ENCODE measurements around the gene PPARG.

Gene PPARG

GRCh38 chr3:12316253-12316652 is 27.4 kb downstream of the PPARG start:
- no peak for FAIRE-seq

- no peak for FAIRE-seq
These were observed 28.0 kb downstream of the PPARG start for GRCh38 chr3:12316729-12317351.

DNA sequence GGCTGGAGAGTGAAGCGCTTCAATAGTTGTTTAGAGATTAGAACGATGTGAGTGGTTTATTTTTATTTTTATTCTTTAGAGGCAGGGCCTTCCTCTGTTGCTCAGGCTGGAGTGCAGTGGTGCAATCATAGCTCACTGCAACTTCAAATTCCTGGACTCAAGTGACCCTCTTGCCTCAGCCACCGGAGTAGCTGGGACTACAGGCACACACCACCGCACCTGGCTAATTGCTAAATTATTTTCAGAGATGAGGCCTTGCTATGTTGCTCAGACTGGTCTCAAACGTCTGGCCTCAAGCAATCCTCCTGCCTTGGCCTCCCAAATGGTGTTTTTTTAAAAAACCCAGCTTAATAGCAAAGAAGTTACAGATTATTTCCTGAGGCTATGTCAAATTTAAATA is 29.0 kb downstream of the PPARG start:
- FAIRE-seq, result no peak

DNA sequence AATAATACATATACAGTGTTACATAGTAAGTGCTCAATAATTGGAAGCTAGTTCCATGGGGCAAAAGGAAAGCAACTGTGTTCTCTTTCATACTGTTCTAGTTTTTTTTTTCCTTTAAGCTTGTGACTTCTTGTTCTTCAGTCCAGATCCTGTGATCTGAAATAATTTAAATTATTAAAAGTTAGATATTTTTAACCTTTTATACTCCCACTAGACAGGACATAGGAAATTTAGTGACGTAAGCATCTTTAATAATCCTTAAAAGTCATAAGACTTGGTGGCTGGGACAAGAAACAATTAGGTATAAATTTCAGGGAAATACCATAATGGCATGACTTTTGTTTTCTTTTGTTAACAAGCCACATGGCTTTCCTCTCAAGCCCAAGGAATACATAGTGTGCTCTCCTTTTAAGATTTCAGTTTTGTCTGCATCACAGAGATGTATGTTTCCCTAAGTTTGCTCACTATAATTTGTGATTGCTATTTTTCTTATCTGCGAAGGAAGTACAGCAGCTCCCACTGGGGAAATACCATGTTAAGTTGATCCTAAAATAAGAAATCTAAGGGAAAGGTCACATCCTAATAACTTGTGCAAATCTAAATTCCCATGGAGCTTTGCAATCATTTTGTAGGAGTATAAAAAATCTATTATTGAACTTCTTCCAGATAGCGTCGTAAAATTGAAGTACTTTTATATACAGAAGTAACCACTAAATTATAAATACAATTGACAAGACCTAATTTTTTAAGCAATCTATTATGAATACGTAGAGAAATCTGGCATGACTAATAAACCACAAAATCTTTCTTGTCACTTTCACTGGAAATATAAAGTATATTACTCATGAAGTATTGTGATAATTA is 30.1 kb downstream of the PPARG start:
- no peak for FAIRE-seq

DNA sequence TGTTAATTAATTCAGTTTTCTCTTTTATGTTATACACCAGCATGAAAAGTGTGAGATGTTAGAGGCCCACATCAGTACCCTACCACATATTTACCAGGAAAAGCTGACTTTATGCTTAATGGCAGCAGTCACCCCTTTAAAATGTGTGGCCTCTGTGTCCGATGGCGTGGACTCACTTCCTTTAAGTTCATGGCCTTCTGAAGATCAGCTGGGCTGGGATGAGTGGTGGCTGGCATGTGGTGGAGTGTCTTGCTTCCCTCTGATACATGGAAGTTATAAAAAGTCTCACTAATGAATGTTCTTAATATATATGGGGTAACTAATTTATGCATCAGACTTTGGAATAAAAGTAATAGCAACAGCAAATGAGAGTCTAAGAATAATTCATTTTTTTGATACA is 32.1 kb downstream of the PPARG start:
- no peak for FAIRE-seq

DNA sequence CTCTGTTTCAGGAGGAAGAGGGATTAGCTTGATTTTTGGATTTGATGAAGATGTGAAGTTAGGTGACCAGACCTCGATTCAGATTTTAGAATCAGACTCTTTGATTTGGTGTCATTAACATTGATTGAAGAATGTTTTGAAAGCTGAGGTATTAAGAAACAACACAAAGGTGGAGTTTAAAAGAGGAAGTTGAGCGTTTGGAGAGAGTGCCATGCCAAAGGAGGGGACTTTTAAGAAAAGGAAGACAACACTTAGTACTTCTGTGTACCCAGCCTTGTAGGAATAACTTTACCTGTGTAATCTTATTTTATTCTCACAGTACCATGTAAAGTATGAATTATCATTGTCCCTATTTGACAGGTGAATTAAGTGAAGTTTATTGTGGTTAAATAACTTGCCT is 34.4 kb downstream of the PPARG start:
- no peak for FAIRE-seq

GRCh38 chr3:12325586-12326515 is 37.0 kb downstream of the PPARG start:
- no peak for FAIRE-seq

- no peak for FAIRE-seq
These were observed 38.2 kb downstream of the PPARG start for GRCh38 chr3:12327021-12327420.

DNA sequence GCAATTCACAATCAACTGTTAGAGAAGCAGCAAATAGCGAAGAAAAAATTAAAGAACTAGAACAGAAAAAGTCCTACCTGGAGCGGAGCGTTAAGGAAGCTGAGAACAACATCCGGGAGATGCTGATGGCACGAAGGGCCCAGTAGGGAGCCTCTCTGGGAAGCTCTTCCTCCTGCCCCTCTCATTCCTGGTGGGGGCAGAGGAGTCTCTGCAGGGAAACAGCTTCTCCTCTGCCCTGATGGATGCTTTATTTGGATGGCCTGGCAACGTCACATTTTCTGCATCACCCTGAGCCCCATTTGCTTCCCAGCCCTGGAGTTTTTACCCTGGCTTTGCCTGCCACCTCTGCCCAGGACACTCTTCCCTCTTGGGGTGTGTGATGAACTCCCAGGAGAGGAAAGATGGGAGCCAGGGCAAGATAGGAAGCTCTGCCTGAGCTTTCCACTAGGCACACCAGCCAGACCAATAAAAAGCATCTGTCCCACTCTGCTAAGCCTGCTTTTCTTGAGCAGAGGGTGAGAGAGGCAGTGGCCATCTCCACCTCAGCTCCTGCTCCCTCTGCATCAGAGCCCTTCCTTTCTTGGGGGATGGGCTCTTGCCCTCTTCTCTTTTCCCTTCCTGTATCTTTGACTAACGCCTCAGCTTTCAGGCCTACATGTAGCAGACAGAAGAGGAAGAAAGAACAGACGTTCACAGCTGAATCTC is 39.4 kb downstream of the PPARG start:
- FAIRE-seq, result no peak

DNA sequence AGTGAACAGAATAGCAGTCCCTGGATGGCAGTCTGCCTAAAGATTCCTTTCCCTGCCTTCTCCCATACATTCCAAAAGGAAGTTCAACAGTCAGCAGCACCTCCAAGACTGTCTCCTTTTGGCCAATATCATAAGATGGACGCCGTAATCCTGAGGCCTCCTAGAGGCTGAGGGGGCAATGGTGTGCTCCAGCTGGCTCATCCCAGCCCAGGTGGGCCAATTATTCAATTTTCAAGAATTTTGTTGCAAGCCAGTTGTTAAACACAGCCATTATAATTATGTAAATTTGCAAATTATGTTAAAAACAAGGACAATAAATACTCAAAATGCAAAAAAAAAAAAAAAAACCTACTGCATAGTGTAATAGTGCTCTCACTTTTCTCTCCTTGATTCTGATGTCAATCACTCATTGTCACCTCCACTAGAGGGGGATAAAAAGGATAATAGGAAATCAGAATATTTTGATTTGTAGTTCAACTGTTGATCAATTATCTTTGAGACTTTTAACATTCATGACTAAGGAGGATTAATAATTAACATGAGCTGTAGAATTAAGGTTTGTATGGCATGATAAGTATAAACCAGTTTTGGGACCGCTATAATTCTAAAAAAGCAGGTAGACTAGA is 40.1 kb downstream of the PPARG start:
- FAIRE-seq, result no peak

- FAIRE-seq, result no peak
These were observed 45.9 kb downstream of the PPARG start for GRCh38 chr3:12334786-12335185.

DNA sequence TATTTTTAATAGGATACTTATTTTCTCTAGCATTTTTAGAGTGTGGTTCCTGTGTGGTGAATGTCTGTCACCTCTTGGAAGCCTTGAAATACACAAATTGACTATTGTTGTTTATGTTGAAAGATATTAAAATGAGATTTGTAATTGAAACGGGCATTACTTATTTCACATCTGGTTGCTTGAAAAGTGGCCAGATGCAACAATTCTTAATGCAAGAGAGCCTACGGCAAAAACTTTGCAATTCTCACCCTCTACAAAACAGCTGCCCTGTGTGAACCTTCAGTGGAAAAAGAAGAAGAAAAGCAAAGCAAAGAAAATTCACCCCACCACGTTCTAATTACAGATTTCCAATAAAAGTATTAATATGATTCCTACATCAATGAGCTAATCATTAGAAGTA is 46.6 kb downstream of the PPARG start:
- FAIRE-seq, result no peak

DNA sequence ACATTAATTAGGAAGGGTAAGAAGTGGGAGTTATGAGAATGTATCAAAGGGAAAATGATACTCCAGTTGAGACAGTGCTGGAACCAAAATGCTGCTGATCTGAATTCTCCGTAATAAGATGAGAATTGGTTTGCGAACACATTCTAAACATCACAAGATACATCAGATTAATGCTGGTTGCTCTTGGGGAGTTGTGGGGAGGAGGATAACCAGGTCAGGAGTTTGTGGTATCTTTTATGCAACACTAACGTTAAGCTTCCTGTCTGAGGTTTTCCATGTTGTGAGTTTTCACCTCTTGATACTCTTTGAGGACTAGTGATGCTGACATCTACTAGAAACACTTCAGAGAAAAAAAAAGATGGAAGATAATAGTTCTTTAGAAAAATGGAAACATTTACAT is 47.2 kb downstream of the PPARG start:
- no peak for FAIRE-seq

DNA sequence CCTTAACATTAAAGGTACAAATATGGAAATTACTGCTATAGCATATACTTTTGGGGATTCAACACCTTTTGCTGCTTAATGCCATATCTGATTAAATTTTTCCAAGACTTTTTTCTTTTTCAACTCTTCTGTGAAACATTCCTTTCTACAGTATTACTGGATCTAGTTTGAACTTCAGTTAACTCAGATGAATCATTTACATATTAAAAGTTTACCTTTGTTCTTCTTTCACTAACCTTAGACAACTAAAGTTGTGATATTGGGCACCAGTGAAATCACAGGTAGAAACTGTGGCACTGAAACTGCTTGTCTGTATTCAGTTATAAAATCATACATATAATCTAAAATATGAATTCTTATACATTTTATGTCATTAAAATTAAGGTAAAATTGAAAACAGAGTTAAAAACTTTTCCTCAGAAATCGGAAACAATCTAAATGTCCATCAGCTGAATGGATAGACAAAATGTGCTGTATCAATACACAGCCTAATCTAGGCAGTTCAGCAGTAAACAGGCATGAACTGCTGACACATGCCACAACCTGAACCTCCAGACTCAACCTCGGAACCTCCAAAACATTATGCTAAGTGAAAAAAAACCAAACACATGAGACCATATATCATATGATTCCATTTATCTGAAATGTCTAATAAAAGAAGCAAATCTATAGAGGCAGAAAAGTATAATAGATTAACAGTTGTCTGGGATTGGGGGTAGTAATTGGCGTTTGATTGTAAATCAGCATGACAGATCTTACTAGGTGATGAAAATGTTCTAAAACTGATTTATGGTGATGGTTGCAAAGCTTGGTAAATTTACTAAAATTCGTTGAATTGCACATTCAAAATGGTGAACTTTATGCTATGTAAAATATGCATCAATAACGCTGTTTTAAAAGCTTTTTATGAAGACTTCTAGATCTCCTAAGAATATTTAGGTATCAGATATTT is 50.0 kb downstream of the PPARG start:
- FAIRE-seq, result no peak

DNA sequence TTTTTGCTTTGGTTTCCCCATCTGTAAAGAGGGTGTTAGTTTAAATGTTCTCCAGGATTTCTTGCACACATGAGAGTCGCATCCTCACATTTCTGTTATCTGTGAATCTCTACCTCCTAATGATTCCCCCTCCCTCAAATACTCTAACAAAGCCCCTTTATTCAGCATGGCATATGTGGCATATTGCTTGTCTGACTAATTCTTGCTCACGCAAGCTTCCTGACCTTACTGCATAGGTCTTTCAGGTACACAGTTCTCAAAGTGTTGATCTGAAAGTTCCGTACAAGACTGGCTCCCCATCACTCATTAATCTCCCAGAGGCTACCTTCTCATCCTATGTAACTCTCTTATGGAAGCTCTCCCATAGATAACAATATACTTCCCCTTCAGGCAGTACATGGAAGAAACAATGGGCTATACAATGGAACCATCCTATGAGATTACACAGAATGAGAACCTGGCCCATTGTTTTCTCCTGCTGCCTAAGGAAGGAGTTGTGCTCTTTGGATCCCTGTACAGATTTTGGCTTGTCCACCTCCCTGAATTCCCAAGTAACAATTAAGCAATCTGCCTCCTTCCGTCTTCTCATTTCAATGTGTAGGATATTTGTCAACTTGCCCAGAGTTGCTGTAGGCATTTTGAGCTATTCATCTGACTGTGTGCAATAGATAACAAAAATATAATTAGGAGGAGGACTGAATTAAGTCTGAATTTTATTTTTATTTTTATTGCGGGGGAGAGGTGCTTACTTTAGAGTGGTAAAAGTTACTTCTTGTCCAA is 51.0 kb downstream of the PPARG start:
- FAIRE-seq, result no peak

DNA sequence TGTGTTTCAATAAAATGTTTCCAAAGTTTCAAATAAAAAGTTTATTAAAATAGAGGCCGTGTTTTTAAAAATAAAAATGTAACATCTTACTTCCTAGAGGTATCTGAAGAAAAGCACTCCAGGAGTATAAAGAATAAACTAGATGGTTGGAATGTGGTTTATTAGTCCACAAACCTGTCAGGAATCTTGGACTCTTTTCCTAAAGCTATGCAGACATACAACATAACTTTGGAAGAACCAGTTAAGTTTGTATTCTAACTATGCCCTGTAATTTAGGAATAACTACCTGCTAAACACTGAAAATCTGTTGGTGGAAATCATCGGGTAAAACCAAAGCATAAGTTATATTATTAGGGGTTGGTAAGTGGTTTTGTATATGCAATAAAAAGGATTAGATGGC is 51.6 kb downstream of the PPARG start:
- FAIRE-seq, result peak; percentile 81

DNA sequence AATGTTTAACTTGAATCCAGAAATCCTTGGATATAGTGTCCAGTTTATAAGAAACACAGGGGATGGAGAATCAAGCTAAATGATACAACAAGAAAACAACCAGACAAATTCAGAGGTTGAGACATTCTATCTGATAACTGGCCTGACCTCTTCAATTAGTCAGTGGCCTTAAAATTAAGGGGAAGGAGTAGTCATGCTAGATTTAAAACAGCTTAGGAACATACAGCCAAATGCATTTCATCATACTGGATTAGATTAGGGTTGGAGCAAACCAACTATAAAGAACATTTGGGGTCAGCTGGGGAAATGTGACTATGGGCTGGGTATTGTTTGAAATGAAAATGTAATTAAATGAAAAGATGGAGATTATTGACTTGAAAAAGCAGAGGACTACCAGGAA is 53.3 kb downstream of the PPARG start:
- no peak for FAIRE-seq

GRCh38 chr3:12343047-12343501 is 54.2 kb downstream of the PPARG start:
- no peak for FAIRE-seq

DNA sequence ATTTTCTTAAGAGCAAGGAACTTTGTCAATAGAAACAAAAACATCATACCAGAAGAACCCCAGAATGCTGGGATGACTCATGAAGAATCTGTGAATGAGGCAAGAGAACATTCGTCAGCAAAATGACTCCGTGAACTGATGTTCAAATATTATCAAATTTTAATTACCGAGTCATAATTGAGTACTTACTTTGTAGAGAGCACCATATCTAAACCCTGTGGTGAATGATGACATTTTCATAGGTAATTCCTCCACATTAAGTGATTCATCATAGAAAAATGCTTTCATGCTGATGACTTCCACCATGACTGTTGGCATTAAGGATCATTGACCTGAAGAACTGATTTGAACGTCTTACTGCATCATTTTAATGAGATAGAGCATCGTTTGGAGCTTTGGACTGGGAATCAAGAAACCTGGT is 56.3 kb downstream of the PPARG start:
- FAIRE-seq, result no peak
